HG03575 (cell line): Measurements from ENCODE around the gene NXPH2.
"Not testable (repeated sequence)": the region's sequence is repeated elsewhere in the genome, so short reads cannot be mapped to it uniquely, and the experiment has no call there.

Source experiments
- ATAC-seq: cut with Tn5 transposase; IDR thresholded peaks from one replicate; pipeline ENCODE4 v1.9.1; 2021; ENCODE audit not compliant: unreplicated experiment, insufficient number of reproducible peaks, low FRiP score; ENCODE audit errors: extremely low read depth

The NXPH2 gene

GRCh38 chr2:138658187-138658894, 121.8 kb downstream of the NXPH2 start:
- ATAC-seq = no peak

- ATAC-seq = no peak
These were observed 126.0 kb downstream of the NXPH2 start for GRCh38 chr2:138654146-138654545.

GRCh38 chr2:138652378-138652777, 127.8 kb downstream of the NXPH2 start:
- no peak for ATAC-seq

- ATAC-seq = no peak
These were observed 130.6 kb downstream of the NXPH2 start for GRCh38 chr2:138649571-138649970.

GRCh38 chr2:138648606-138649005, 131.6 kb downstream of the NXPH2 start:
- no peak for ATAC-seq

- ATAC-seq = not testable (repeated sequence)
These were observed 135.4 kb downstream of the NXPH2 start for GRCh38 chr2:138644776-138645175.

GRCh38 chr2:138640921-138641676, 139.1 kb downstream of the NXPH2 start:
- no peak for ATAC-seq

GRCh38 chr2:138637686-138638085, 142.5 kb downstream of the NXPH2 start:
- ATAC-seq = no peak

GRCh38 chr2:138637061-138637460, 143.1 kb downstream of the NXPH2 start:
- no peak for ATAC-seq

GRCh38 chr2:138633049-138633448, 147.1 kb downstream of the NXPH2 start:
- ATAC-seq = no peak

- no peak for ATAC-seq
These were observed 148.0 kb downstream of the NXPH2 start for GRCh38 chr2:138632066-138632620.

GRCh38 chr2:138630164-138630563, 150.0 kb downstream of the NXPH2 start:
- ATAC-seq = no peak

- no peak for ATAC-seq
These were observed 154.0 kb downstream of the NXPH2 start for GRCh38 chr2:138626148-138626547.

- no peak for ATAC-seq
These were observed 157.6 kb downstream of the NXPH2 start for GRCh38 chr2:138622613-138623012.

- no peak for ATAC-seq
These were observed 159.1 kb downstream of the NXPH2 start for GRCh38 chr2:138621139-138621538.

- ATAC-seq = no peak
These were observed 159.8 kb downstream of the NXPH2 start for GRCh38 chr2:138620431-138620830.
